Measurements from ENCODE around the gene ERBB4. TPM values are rescaled to one million over a fixed set of nuclear protein-coding genes. Genes with fewer than 3 reads are reported as not detected.
A peak's percentile ranks its signal among the peaks of the same experiment; 100 is the strongest.

The ERBB4 gene
- total RNA-seq, 1 experiment from 2014 or later, result 40.6 TPM

GRCh38 chr2:211800001-211800400 is 738.6 kb downstream of the ERBB4 start:
- Histone ChIP-seq H3K4me3 (ENCODE audit: low read depth, low read length, poor library complexity, severe bottlenecking) (no peak overlapping the region), H3K27me3 (replicated peaks; ENCODE audit: insufficient read depth, low read depth, low read length, poor library complexity) (no peaks in the 10 kb centered on the region), H3K9me3 (ENCODE audit: low read depth, low read length, poor library complexity, severe bottlenecking) (no peaks in the 10 kb centered on the region), H3K36me3 (ENCODE audit: insufficient read depth, low read length, poor library complexity, severe bottlenecking) (no peaks in the 10 kb centered on the region), H3K4me1 (ENCODE audit: insufficient read depth, low read length, poor library complexity, severe bottlenecking) (peaks cover 23% of the 10 kb centered on the region), H3K27ac (ENCODE audit: low read depth, low read length, poor library complexity, severe bottlenecking) (no peak overlapping the region)
- no peak for DNase-seq (ENCODE audit: low spot score)
- ChIA-PET CTCF (no interaction called here), POLR2A (ENCODE audit: low non-redundant PET) (no interaction called here)
- no peak for TF ChIP-seq EZH2 (IDR thresholded peaks at IDR 0.05; ENCODE audit: borderline replicate concordance, low read depth, low read length, poor library complexity, severe bottlenecking)
- TF ChIP-seq CTCF (conservative IDR thresholded peaks at IDR 0.05; ENCODE audit: low read depth, low read length), result no peak
- BruUV-seq (replicated peaks), result no TSS peak
- intact Hi-C loops (cut with micrococcal nuclease; ENCODE audit: unreplicated experiment), result no loop called here

DNA sequence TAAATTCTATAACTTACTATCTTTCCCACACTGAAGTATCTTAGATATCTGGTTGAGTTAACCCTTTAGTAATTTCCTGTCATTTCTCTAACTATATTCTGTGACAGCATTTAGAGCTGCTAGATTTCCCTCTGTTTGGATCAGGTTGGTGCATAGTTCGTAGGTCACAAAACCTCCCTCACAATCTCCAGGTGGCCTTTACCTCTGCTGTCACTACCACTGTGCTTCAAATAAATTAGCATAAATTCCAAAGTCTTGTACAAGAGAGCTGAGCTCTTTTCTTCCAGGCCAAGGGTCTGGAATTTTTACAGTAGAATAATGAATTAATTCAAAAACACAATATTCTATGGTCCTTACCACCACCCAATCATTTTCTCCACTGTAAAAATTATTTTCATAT is 739.7 kb downstream of the ERBB4 start:
- H3K4me3 ChIP-seq (ENCODE audit: low read depth, low read length, poor library complexity, severe bottlenecking), result no peak overlapping the region
- BruUV-seq (replicated peaks), result no TSS peak
- ChIA-PET CTCF (no interaction called here), POLR2A (ENCODE audit: low non-redundant PET) (no interaction called here)
- no peak for TF ChIP-seq CTCF (conservative IDR thresholded peaks at IDR 0.05; ENCODE audit: low read depth, low read length)
- TF ChIP-seq EZH2 (IDR thresholded peaks at IDR 0.05; ENCODE audit: borderline replicate concordance, low read depth, low read length, poor library complexity, severe bottlenecking), result no peak
- H3K27ac ChIP-seq (ENCODE audit: low read depth, low read length, poor library complexity, severe bottlenecking), result no peak overlapping the region
- no peaks in the 10 kb centered on the region for H3K36me3 ChIP-seq (ENCODE audit: insufficient read depth, low read length, poor library complexity, severe bottlenecking)
- no peak for DNase-seq (ENCODE audit: low spot score)
- intact Hi-C loops (cut with micrococcal nuclease; ENCODE audit: unreplicated experiment), result no loop called here
- H3K9me3 ChIP-seq (ENCODE audit: low read depth, low read length, poor library complexity, severe bottlenecking), result no peaks in the 10 kb centered on the region
- no peaks in the 10 kb centered on the region for H3K27me3 ChIP-seq (replicated peaks; ENCODE audit: insufficient read depth, low read depth, low read length, poor library complexity)
- peaks cover 23% of the 10 kb centered on the region for H3K4me1 ChIP-seq (ENCODE audit: insufficient read depth, low read length, poor library complexity, severe bottlenecking)

- no peak overlapping the region for H3K4me3 ChIP-seq (ENCODE audit: low read depth, low read length, poor library complexity, severe bottlenecking)
- ChIA-PET POLR2A (ENCODE audit: low non-redundant PET) (no interaction called here), CTCF (no interaction called here)
- TF ChIP-seq CTCF (conservative IDR thresholded peaks at IDR 0.05; ENCODE audit: low read depth, low read length) (no peak), EZH2 (IDR thresholded peaks at IDR 0.05; ENCODE audit: borderline replicate concordance, low read depth, low read length, poor library complexity, severe bottlenecking) (no peak)
- no TSS peak for BruUV-seq (replicated peaks)
- no peaks in the 10 kb centered on the region for H3K27me3 ChIP-seq (replicated peaks; ENCODE audit: insufficient read depth, low read depth, low read length, poor library complexity)
- peak; percentile 7 for DNase-seq (ENCODE audit: low spot score)
- no peaks in the 10 kb centered on the region for H3K36me3 ChIP-seq (ENCODE audit: insufficient read depth, low read length, poor library complexity, severe bottlenecking)
- H3K9me3 ChIP-seq (ENCODE audit: low read depth, low read length, poor library complexity, severe bottlenecking), result no peaks in the 10 kb centered on the region
- no peak overlapping the region for H3K27ac ChIP-seq (ENCODE audit: low read depth, low read length, poor library complexity, severe bottlenecking)
- intact Hi-C loops (cut with micrococcal nuclease; ENCODE audit: unreplicated experiment), result no loop called here
- no peaks in the 10 kb centered on the region for H3K4me1 ChIP-seq (ENCODE audit: insufficient read depth, low read length, poor library complexity, severe bottlenecking)
Observed at GRCh38 chr2:211793690-211794089, 744.9 kb downstream of the ERBB4 start.
